VCaP (cell line): Measurements from ENCODE around the gene PSMB8.

Experiments used
- H3K27ac ChIP-seq: fragments of 450-650 bp; 2 replicates; pipeline ENCODE4 v1.5.1; 2017
- TF ChIP-seq, protein P1 (sequence below): fragments of 450-650 bp; conservative IDR thresholded peaks from 2 replicates; pipeline ENCODE4 v1.5.1; 2017; ENCODE audit warnings: mild to moderate bottlenecking, moderate library complexity

The PSMB8 gene

GRCh38 chr6:32799740-32800139 is 44.1 kb downstream of the PSMB8 start:
- TF ChIP-seq, protein P1, sequence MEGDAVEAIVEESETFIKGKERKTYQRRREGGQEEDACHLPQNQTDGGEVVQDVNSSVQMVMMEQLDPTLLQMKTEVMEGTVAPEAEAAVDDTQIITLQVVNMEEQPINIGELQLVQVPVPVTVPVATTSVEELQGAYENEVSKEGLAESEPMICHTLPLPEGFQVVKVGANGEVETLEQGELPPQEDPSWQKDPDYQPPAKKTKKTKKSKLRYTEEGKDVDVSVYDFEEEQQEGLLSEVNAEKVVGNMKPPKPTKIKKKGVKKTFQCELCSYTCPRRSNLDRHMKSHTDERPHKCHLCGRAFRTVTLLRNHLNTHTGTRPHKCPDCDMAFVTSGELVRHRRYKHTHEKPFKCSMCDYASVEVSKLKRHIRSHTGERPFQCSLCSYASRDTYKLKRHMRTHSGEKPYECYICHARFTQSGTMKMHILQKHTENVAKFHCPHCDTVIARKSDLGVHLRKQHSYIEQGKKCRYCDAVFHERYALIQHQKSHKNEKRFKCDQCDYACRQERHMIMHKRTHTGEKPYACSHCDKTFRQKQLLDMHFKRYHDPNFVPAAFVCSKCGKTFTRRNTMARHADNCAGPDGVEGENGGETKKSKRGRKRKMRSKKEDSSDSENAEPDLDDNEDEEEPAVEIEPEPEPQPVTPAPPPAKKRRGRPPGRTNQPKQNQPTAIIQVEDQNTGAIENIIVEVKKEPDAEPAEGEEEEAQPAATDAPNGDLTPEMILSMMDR: no peak
- no peak overlapping the region for H3K27ac ChIP-seq

- H3K27ac ChIP-seq: no peak overlapping the region
- TF ChIP-seq, protein P1: no peak
Observed at GRCh38 chr6:32799168-32799567, 44.7 kb downstream of the PSMB8 start.

GRCh38 chr6:32796848-32797776 is 46.7 kb downstream of the PSMB8 start:
- no peak overlapping the region for H3K27ac ChIP-seq
- TF ChIP-seq, protein P1: peak; percentile 80

DNA sequence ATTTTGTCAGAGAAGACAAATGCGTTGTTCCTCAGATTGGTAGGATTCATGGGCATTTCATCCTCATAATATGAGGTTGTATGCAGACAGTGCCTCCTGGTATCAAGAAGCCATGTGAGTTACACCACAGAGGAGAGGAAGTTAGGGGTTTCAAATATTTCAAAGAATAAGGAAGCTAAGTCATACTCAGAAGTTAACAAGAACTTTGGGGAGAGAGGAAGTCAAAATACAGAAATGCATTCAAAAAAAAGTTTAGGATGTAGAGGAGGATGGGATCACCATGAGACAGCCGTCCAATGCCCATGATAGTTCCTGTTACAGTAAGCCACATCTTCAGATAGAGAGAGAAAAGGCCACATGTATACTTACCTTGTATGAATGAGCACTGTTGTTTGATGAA is 49.3 kb downstream of the PSMB8 start:
- no peak overlapping the region for H3K27ac ChIP-seq
- TF ChIP-seq, protein P1: no peak

GRCh38 chr6:32792901-32793435 is 50.9 kb downstream of the PSMB8 start:
- no peak overlapping the region for H3K27ac ChIP-seq
- TF ChIP-seq, protein P1: no peak
